Measurements from ENCODE around the gene RPS6KA2.

The RPS6KA2 gene

DNA sequence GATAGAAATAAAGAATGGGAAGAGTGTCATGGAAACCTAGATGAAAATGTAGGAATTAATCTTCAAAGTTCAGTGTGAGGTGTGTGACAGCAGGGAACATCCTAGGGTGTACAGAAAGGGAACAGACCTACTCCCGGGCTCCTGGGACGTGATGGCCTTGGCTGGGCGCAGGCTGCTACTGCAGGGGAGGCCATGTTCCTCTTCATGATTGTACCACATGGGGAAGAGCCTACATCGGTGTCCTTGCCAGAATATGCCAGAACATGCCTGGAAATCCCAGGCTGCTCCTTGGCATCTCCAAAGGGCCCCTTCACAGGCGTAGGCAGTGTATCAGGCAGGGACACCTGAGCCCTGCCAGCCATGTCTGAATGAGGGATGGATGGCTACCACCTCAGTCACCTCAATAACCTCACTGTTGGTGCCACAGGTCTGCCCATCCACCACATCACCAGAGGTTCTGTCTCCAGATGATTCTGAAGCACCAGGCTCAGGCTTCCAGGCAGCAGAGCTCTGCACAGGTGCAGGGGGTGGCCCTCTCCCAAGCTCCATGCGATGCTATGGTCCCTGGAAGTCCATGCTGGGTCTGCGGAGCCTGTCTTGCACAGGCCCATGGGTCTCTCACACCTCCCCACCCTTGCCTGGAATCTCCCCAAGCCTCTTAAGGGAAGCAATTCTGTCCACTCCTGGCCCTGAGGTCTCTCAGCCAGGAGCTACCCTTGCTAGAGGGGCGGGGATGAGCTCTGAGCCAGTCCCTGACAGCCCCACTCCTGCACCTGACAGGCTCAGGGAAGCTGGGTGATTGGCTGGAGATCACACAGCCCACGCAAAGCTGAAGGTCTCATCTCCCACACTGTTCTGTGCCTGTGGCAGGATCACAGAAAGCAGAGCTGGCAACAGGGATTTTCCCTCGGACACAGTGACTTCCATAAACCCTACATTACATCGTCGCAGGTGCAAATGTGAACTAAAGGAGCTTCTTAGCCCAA lies 60.7 kb downstream of the RPS6KA2 start:
- Mint-ChIP-seq H3K27me3 (ENCODE audit: low read depth) (no peaks in the 10 kb centered on the region), H3K36me3 (ENCODE audit: low read depth) (no peaks in the 10 kb centered on the region), H3K4me1 (ENCODE audit: low read depth) (no peaks in the 10 kb centered on the region), H3K9me3 (no peaks in the 10 kb centered on the region), H3K4me3 (no peak overlapping the region), H3K27ac (no peak overlapping the region)
- no peak for DNase-seq (ENCODE audit: low spot score)

DNA sequence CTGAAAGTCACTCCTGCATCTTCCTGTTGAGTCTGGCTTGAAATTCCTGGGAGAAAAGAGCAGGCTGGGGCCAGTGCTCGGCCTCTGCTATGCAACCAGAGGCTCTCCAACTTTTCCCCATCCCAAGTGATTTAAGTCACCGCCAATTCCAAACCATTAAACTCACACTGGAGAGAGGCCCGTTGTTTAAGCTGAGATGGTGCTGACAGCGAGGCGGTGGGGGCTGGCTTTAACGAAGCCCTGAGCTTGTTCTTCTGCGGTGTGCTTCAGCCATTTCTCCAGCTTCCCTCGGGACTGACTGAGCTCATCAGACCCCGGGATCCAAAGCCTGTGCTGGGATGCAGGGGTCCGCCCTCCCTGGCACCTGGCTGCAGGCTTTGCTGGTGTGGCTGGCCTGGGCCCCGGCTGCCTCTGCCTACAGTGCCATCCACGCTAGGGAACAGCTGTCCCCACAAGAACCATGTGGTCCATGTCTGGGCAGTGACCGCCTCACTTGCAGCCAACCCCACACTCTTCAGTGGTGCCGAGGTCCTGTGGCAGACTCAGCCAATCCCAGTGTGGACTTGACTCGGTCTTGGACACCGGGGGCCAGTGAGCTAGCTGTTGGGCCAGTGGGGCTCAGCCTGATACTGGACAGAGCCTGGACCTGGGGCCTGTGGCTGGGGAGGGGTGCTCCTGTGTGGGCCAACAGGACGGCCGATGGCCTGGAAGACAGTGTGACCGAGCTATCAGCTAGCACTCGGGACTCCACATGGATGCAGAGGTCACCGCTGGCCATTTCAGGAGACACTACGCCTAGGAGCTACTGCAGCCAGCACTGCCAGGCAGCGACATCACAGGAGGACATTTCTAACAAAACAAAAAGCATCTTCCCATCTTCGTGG lies 61.7 kb downstream of the RPS6KA2 start:
- Mint-ChIP-seq H3K4me1 (ENCODE audit: low read depth) (no peaks in the 10 kb centered on the region), H3K36me3 (ENCODE audit: low read depth) (no peaks in the 10 kb centered on the region), H3K27ac (no peak overlapping the region), H3K9me3 (no peaks in the 10 kb centered on the region), H3K27me3 (ENCODE audit: low read depth) (no peaks in the 10 kb centered on the region), H3K4me3 (no peak overlapping the region)
- no peak for DNase-seq (ENCODE audit: low spot score)

DNA sequence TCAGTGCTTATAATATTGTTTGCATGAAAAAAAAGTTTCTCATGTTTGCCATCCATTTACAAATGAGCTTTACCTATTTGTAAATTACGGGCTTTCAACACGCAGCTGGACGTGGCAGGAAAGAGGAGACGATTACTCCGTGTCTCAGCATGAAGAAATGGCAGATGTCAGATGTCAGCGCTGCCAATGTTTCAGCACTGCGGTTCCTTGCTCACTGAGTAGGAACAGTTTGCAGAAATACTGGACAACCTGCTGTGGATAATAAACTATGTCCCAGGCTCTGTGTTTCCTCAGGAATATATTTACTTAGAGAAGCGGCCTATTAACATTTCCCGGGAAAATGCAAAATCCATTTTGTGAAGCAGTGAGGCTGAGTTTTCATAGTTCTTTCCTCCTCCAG lies 63.2 kb downstream of the RPS6KA2 start:
- no peaks in the 10 kb centered on the region for H3K36me3 Mint-ChIP-seq (ENCODE audit: low read depth)
- H3K4me3 Mint-ChIP-seq = no peak overlapping the region
- H3K27ac Mint-ChIP-seq = no peak overlapping the region
- H3K4me1 Mint-ChIP-seq (ENCODE audit: low read depth) = no peaks in the 10 kb centered on the region
- DNase-seq (ENCODE audit: low spot score) = no peak
- no peaks in the 10 kb centered on the region for H3K27me3 Mint-ChIP-seq (ENCODE audit: low read depth)
- H3K9me3 Mint-ChIP-seq = peaks cover 4% of the 10 kb centered on the region

DNA sequence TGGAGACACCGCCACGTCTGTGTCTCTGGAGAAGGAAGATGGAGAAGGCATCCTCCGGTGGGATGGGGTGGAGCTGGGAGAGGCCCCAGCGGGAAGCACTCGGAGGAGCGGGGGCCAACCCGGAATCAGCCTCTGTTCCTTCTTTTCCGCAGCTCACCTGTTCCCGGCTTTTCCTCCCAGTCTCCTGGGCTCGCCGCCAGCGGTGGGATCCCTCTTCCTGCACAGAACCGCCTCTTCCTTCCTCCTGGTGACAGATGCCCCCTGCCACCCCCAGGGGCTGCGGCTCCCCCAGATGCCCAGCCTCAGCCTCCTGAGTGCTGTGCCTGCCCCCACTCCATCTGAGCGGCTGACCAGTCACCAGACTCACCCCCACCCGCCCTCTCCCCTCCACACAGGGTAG lies 63.9 kb downstream of the RPS6KA2 start:
- H3K27ac Mint-ChIP-seq = no peak overlapping the region
- DNase-seq (ENCODE audit: low spot score) = no peak
- H3K36me3 Mint-ChIP-seq (ENCODE audit: low read depth) = no peaks in the 10 kb centered on the region
- no peaks in the 10 kb centered on the region for H3K27me3 Mint-ChIP-seq (ENCODE audit: low read depth)
- no peak overlapping the region for H3K4me3 Mint-ChIP-seq
- H3K4me1 Mint-ChIP-seq (ENCODE audit: low read depth) = no peaks in the 10 kb centered on the region
- H3K9me3 Mint-ChIP-seq = peaks cover 4% of the 10 kb centered on the region

DNA sequence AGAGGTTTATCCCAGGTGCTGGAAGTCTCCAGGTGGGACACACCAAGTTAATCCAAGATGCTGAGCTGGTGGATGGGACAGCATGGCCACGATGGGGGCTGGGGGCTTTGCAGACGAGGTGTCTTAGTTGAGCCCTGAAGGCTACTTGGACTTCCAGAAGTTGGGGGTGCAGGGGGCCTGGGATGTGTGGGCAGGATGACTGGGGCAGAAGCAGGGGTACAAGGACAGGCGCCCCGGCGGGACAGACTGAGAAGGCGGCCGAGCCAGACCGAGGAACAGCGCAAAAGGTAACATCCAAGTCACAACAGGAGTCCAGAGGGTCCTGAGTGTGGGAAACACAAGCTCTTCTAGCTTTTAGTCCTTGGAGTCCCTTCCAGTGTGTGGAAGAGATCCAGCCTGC lies 64.3 kb downstream of the RPS6KA2 start:
- Mint-ChIP-seq H3K4me3 (no peak overlapping the region), H3K27ac (no peak overlapping the region), H3K4me1 (ENCODE audit: low read depth) (no peaks in the 10 kb centered on the region), H3K9me3 (peaks cover 4% of the 10 kb centered on the region), H3K27me3 (ENCODE audit: low read depth) (no peaks in the 10 kb centered on the region), H3K36me3 (ENCODE audit: low read depth) (no peaks in the 10 kb centered on the region)
- DNase-seq (ENCODE audit: low spot score) = no peak

DNA sequence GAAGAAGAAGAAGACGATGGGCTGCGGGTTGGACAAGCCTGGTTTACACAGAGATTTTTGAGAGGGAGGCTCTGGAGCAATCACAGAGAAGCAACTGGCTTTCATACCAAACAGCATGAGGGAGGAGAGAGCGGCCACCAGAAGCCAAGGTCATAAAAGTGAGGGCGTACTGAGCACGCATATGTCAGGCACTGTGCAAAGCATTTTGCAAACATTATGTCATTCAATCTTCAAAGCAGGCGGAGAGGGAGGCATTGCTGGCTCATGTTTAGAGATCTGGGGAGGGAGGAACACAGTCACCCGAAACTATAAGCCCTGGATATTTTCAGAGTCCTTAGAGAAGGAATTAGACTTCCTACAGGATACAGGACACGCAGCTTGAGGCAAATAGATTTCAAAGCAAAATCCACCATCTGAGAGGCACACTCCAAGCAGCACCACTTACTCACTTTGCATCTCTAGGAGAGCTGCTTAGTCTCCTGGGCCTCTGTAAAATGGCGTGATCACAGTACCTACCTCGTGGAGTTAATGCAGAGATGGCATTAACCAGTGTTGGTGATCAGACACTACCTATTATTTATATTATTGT lies 65.2 kb downstream of the RPS6KA2 start:
- peaks cover 4% of the 10 kb centered on the region for H3K4me1 Mint-ChIP-seq (ENCODE audit: low read depth)
- H3K4me3 Mint-ChIP-seq = no peak overlapping the region
- DNase-seq (ENCODE audit: low spot score) = no peak
- H3K27ac Mint-ChIP-seq = no peak overlapping the region
- no peaks in the 10 kb centered on the region for H3K36me3 Mint-ChIP-seq (ENCODE audit: low read depth)
- H3K9me3 Mint-ChIP-seq = peaks cover 4% of the 10 kb centered on the region
- H3K27me3 Mint-ChIP-seq (ENCODE audit: low read depth) = peaks cover 4% of the 10 kb centered on the region

DNA sequence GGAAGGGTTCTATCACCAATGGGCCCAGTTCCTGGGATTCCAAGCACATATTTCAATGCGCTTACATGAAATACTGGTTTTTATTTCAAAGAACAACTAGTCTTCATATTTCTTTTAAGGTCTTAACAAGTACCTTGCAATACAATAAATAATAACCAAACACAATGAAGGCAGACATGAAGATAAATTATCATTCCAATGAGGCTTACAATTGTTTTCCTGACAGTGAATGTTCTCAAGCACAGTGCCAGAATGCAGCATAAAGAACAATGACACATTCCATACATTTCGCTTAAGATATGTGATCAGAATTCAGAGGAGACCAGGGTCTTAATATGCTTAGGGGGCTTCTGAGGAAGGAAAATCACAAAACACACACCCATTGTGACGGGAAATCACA lies 66.8 kb downstream of the RPS6KA2 start:
- Mint-ChIP-seq H3K4me3 (no peak overlapping the region), H3K9me3 (peaks cover 4% of the 10 kb centered on the region), H3K27me3 (ENCODE audit: low read depth) (peaks cover 4% of the 10 kb centered on the region), H3K27ac (no peak overlapping the region), H3K4me1 (ENCODE audit: low read depth) (peaks cover 4% of the 10 kb centered on the region), H3K36me3 (ENCODE audit: low read depth) (no peaks in the 10 kb centered on the region)
- no peak for DNase-seq (ENCODE audit: low spot score)

DNA sequence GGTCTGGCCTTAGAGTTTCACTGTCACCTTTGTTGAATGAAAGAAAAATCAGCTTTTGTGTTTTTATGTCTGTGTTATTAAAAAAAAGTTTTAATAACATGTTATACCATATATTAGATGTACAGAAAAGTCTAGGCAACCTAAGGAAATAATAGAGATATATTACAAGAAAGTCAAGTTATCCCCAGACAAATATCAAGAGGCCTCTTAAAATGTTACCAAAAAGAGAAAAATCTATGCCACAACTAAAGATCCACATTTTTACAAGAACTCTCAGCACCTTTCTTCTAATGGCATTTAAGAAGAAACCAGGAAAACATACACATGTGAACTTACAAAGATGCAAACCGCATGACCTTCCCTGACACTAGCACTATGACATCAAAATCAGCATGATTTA lies 67.4 kb downstream of the RPS6KA2 start:
- Mint-ChIP-seq H3K36me3 (ENCODE audit: low read depth) (no peaks in the 10 kb centered on the region), H3K4me1 (ENCODE audit: low read depth) (peaks cover 4% of the 10 kb centered on the region), H3K27ac (no peak overlapping the region), H3K9me3 (peaks cover 4% of the 10 kb centered on the region), H3K4me3 (no peak overlapping the region), H3K27me3 (ENCODE audit: low read depth) (peaks cover 4% of the 10 kb centered on the region)
- no peak for DNase-seq (ENCODE audit: low spot score)

DNA sequence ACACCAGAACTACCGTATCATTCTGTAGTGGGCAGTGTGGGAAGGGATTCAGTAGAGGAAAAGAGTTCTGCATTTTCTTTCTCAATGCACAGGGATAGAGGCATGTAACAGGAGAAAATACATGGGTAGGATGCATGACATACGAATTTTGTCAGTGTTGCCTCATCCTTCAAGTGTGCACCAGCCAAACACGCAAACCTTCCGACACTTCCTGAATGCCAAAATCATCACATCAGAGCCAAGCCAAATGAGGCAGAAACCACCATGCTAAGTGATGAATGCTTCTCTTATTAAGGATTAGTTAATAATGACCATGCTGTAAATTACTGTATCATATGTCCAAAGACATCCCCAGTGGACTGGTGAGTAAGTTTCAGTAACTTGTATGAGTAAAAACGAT lies 67.8 kb downstream of the RPS6KA2 start:
- DNase-seq (ENCODE audit: low spot score) = no peak
- Mint-ChIP-seq H3K9me3 (peaks cover 4% of the 10 kb centered on the region), H3K4me1 (ENCODE audit: low read depth) (peaks cover 4% of the 10 kb centered on the region), H3K27me3 (ENCODE audit: low read depth) (peaks cover 4% of the 10 kb centered on the region), H3K27ac (no peak overlapping the region), H3K4me3 (no peak overlapping the region), H3K36me3 (ENCODE audit: low read depth) (no peaks in the 10 kb centered on the region)

DNA sequence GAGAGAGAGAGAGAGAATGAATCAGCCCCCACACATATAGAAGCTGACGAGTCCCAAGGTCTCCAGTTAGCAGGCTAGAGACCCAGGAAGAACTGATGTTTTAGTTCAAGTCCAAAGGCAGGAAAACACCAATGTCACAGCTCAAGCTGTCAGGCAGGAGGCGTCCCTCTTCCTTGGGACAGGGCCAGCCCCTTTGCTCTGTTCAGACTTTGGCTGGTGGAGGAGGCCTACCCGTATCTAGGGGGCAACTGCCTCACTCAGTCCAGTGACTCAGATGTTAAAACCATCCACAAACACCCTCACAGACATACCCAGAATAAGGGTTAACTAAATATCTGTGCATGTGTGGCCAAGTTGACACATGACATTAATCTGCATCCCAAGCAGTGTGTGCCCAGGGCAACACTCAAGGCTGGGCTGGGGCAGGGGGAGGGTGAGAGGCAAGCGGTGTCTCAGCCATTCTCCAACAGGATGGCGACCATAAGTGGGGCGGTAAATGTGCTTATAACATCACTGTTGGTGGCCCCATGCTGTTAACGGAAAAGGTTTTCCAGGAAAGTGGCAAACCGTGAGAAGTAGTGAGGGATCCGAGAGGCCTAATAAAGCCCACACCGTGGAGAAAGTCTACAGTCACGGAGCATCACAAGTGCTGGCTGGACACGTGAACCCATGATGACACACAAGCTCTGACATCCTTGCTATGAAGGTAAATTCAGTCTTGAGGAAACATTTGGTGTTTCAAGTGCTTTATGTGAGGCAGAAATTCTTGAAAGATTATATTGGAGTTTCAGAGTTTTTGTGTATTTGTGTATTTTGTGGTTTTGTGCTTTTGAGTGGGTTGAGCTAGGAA lies 68.7 kb downstream of the RPS6KA2 start:
- Mint-ChIP-seq H3K9me3 (peaks cover 4% of the 10 kb centered on the region), H3K27ac (no peak overlapping the region), H3K4me1 (ENCODE audit: low read depth) (peaks cover 4% of the 10 kb centered on the region), H3K36me3 (ENCODE audit: low read depth) (no peaks in the 10 kb centered on the region), H3K27me3 (ENCODE audit: low read depth) (peaks cover 4% of the 10 kb centered on the region), H3K4me3 (no peak overlapping the region)
- DNase-seq (ENCODE audit: low spot score) = no peak

DNA sequence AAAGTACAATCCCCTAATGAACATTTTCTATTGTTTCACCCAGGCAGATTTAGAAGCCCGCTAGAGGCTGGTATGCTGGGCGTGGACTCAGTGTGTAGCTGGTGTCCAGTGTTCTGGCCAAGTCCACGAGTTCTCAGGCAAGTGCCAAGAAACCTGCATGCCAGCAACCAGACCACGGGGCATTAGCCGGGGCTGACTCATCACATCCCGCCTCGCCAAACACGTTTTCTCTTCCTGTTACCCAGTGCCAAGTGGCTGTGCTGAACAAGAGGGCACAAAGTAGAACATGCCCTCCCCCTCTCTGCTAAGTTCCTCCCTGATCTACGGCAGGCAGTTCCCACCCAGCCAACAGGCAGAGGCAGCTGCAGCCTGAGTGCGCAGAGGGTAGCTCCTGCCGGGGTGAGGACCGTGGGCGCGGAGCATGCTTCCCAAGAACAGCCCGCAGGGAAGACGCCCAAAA lies 70.2 kb downstream of the RPS6KA2 start:
- Mint-ChIP-seq H3K4me3 (no peak overlapping the region), H3K27ac (no peak overlapping the region)
- DNase-seq (ENCODE audit: low spot score) = no peak

DNA sequence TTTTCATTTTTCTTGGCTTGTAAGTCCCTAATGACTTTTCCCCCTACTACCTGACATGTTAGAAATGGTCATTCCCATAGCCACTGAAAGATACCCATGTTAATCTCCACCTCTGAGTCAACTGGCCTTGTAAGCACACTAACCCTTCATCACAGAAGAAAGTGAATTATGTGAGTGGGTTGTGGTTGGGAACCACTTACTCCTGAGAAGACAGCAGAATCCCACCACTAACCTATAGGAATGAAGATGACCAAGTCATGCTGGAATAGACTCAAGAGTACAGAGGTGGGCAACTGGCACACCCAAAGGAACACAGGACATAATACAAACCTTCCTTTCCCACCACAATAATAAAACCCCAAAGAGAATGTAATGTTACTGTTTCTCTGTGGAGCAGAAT lies 70.7 kb downstream of the RPS6KA2 start:
- no peak overlapping the region for H3K27ac Mint-ChIP-seq

More for the DNA sequence above, 70.2 kb downstream of the RPS6KA2 start:
- Mint-ChIP-seq H3K27me3 (ENCODE audit: low read depth) (peaks cover 4% of the 10 kb centered on the region), H3K36me3 (ENCODE audit: low read depth) (no peaks in the 10 kb centered on the region), H3K4me1 (ENCODE audit: low read depth) (peaks cover 4% of the 10 kb centered on the region), H3K9me3 (peaks cover 4% of the 10 kb centered on the region)

DNA sequence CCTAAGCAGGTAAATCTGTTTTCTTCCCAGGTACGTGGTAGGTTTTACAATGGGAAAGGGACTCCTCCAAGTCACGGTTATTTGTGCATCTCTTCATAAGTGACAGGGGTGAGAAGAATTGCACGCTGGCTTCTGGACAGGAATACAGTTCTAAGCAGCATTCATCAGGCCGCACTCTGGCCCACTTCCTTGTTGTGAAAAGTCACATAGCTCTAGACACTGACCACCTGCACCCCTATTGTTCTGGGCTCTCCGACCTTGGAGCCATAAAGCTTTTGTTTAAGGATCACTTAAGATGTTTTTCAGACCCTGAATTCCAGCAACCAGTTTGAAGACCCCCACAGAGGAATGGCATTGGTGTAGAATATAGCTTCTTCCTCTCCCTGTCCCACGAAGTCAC lies 72.0 kb downstream of the RPS6KA2 start:
- peaks cover 4% of the 10 kb centered on the region for H3K27me3 Mint-ChIP-seq (ENCODE audit: low read depth)
- no peak for DNase-seq (ENCODE audit: low spot score)
- H3K36me3 Mint-ChIP-seq (ENCODE audit: low read depth) = no peaks in the 10 kb centered on the region
- peaks cover 4% of the 10 kb centered on the region for H3K9me3 Mint-ChIP-seq
- H3K27ac Mint-ChIP-seq = no peak overlapping the region
- H3K4me3 Mint-ChIP-seq = no peak overlapping the region
- peaks cover 4% of the 10 kb centered on the region for H3K4me1 Mint-ChIP-seq (ENCODE audit: low read depth)

More for the DNA sequence above, 70.7 kb downstream of the RPS6KA2 start:
- no peak overlapping the region for H3K4me3 Mint-ChIP-seq
- H3K4me1 Mint-ChIP-seq (ENCODE audit: low read depth) = peaks cover 4% of the 10 kb centered on the region
- no peak for DNase-seq (ENCODE audit: low spot score)
- peaks cover 4% of the 10 kb centered on the region for H3K9me3 Mint-ChIP-seq
- H3K27me3 Mint-ChIP-seq (ENCODE audit: low read depth) = peaks cover 4% of the 10 kb centered on the region
- no peaks in the 10 kb centered on the region for H3K36me3 Mint-ChIP-seq (ENCODE audit: low read depth)
